NCI-H2171 treated with DMSO at 0.1 percent for 48 hours (cell line): Measurements from ENCODE around the gene ODC1.
"Not testable (repeated sequence)": the region's sequence is repeated elsewhere in the genome, so short reads cannot be mapped to it uniquely, and the experiment has no call there.

Experiments
- DNase-seq: peaks from one replicate; lab custom pipeline; 2025; lab: John Stamatoyannopoulos, UW

The ODC1 gene

DNA sequence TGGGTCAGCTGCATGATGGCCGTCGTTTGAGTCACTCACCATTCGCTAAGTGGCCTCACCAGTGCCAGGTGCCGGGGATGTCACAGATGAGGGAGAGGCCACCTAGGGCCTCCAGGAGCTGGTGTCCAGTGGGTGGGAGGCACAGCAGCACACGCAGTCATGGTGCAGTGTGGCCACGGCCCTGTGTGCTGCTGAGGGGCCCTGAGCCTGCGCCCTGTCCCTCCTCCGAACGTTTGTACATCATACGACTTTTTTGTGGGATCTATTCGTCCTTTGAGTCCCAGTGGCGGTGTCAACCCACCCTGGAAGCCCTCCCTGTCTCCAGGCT, 30.1 kb upstream of the ODC1 start:
- no peak for DNase-seq

DNA sequence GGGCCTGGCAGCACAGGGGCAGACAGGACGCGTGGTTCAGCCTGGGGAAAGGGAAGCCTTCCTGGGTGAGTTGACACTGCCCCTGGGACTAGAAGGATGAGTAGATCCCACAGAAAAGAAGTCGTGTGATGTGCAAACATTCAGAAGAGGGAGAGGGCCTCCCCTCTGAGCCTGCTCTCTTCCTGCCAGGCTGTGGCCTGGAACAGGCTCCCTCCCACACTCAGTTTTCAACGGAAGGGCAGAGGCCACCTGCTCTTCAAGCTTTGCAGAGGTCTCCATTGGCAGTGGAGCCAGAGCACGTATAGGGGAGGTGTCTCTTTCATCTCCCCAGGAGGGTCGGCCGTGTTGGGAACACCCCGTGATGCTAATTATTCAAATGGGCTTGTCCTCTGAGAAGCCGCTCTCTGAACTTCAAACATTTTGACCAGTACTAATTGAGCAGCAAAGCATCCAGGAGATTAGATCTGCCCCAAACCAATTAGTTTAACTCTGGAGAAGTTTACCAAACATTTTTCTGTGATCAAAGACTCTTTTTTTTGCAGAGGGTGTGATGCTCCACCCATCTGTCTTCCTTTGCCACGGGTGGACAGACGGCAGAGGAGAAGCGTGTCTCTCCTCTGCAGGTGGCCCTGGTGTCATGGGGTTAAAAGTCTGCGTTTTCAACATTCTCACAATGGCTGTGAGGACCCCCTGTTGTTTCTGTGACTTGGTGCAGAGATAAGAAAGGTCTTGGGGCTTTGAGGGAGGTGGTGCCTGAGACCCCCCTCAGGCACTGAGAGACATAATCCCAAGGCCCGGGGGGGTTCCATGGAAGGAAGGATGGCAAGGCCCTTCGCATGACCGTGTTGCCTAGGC, 29.5 kb upstream of the ODC1 start:
- DNase-seq: no peak

DNA sequence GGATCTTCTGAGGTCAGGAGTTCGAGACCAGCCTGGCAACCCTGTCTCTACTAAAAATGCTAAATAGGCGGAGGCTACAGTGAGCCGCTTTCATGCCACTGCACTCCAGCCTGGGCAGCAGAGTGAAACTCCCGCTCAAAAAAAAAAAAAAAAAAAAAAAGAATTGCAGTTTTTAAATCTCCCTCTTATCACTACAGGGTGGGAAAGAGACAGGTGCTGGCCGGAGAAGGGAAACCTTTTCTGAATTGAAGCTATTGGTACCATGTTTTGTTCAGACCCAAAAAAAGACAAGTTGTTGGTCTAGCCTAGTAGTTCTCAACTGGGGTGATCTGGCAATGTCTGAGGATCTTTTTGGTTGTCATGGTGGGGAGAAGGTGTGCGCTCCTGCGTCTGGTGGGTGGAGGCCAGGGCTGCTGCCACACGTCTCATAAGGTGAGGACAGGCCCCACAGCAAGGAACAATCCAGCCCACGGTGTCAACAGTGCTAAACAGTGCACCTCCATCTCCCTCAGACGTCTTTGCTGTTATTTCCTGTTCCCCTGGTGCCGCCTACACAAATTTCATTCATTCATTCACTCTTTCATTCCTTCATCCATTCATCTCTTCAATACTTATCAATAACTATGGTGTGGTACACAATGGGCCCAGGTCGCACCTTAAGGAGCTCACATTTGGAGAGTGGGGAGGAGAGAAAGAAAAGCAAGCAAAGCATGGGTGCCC, 28.8 kb upstream of the ODC1 start:
- no peak for DNase-seq

DNA sequence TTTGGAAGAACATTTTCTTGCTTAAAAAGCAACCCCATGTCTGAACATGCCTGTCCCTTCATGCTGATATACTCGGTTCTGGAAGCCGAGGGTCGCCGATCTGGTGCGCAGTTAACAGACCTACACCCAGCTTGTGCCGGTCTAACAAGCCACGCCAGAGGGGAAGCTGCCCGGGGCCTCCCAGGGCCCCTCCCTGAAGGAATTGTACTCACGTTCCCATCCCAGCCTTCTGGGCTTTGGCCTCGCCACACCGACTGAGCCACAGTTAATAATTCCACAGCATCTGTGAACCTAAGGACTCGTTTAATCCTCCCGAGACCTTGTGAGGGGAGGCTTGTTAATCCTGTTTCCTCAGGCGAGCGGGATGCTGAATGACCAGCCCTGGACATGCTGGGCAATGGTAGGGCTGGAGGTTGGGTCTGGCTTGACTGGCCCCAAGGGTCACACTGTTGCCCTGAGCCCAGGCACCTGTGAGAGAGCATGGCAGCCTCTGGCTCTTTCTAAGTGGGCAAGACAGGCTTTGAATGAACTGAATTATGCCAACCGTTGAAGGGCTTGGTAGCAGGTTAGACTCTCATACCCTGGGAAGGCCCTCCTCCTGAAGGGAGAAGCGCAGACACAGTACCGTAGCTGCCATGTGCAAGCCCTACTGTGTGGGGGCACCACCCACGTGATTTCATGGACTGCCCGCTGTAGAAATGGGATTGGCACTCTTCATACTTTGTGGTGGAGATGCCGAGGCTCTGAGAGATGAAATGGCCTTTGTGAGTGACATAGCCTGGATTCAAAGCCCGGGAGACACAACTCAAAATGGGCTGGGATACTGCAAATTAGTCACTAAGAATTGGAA, 27.9 kb upstream of the ODC1 start:
- no peak for DNase-seq

DNA sequence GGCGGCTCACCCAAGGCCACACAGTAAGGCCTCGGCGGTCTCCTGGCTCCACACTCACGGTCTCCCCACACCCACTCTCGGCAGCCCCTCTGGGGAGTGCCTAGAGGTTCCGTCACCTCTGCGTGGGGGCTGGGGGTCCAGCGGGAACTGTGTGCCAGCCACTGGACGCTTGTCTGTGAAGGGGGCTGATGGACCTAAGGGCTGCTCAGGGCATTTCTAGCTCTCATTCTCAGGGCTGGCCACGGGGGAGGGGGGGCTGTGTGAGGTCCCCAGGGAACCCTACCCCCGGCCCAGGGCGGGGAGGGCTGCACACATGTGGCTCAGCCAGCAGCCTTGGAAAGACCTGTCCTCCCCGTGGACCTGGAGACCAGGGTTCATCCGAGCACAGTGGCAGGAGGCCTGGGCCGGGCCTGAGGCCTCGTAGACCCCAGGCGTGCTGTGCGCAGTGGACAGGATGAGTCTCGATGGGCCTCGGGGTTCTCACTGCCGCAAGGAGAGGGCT, 27.1 kb upstream of the ODC1 start:
- DNase-seq: no peak

DNA sequence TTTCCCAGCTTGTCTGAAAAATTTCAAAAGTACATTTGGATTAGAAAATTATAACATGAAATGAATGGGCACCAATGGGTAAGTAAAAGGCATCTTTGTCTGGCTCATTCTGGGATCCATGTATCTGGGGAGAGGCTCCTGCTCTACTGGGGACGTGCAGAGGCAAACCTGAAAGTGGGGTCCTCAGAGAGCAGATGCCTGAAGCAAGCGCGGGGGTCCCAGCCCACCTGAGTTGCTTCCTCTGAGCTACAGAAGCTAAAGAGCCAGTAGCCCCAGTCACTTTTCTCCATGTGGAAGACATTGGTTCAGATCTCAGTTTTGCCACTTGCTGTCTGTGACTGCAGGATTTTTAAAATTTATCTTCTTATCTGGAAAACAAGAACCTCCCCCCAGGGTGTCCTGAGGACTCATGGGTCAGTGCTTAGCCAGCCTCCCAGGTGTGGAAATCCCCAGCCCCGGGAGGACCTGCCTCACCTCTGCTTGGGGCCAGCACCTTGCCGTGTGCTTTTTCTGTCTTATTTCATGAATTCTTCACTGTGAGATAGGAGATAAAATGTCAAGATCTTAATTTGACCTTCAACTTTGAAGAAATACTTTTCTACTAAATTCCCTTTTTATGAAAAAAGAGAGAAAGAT, 25.1 kb upstream of the ODC1 start:
- no peak for DNase-seq

DNA sequence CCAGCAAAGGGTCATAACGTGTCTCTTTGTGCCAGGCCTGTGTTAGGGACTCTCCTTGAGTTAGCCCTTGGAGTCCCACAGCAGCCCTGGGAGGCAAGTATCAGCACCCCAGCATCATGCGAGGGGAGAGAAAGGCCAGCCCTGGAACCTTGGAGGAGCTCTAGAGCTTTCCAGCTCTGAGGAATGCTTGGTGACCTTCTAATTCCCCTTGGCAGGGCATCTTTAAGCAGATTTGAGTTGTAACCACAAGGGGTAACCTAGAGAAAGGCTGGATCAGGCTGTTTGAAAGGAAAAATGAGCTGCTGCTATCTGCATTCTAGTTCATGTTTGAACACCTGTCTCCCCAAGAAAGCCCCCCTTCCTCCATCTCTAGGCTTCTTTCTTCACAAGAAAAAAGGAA, 23.8 kb upstream of the ODC1 start:
- peak; percentile 66 for DNase-seq

DNA sequence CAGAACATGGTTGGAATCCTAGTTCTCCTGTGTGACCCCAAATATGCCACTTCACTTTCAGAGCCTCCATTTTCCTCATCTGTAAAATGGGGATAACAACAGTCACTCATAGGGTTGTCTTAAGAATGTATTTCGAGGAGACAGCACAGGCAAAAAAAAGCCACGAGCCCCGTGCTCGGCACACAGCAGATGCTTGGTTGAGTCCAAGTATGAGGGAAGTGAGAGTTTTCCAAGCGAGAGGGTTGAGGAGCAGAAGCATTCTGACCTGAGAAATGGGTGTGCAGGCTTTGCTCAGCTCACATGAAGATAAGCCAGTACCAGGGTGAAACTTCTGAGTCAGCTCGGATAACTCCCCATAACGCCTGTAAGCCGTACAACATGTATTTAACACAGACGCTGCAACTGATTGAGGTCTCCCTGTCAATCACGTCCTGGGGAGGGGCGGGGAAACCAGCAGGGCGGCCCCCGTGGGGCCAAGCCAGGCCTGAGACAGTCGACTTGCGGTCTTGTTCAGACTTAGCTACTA, 23.0 kb upstream of the ODC1 start:
- DNase-seq: no peak

DNA sequence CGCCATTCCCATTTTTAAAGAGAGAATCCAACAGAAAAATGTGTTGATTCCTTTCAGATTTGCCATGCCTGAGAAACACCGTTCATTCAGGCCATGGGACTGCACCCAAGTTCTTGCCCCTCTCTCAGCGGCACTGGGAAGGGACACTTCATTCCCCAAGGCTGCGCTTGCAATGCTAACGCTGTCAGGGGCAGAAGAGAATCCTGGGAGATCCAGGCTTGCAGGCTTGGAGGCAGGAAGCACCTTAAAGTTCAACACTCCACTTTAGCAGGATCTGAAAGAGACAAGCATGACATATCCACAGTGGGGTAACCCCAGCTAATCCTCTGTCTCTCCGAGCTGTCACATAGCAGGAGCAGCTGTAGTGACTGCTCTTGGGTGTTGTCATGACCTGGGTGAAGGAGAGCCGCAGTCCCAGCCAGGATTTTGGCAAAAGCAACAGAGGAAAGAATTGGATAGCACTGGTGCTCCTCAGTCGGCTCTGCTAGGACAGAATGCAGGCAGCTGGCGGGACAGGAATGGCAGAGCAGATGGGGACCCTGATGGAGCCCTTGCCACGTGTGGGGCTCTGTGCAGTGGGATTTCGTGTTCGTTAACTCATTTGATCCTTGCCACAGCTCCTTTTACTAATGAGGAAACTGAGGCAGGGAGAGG, 22.0 kb upstream of the ODC1 start:
- DNase-seq: peak; percentile 37

DNA sequence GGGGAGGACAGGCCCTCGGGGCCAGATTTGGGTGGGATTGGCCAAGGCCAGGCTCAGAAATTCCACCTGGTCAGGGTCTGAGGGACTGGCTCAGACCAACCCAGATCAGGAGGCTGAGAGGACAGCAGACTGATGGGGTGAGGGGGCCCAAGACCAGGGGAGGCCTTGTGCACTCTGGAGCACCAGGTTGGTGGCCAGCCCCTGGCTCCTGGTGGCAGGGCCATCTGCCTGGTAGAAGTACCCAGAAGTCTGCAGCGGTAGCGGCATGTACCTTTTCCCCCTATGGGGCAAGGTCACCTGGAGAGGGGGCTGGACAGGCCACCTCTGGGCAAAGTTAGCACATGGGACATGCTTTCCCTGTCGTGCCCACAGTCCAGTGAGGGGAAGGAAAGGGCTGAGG, 21.2 kb upstream of the ODC1 start:
- DNase-seq: no peak

DNA sequence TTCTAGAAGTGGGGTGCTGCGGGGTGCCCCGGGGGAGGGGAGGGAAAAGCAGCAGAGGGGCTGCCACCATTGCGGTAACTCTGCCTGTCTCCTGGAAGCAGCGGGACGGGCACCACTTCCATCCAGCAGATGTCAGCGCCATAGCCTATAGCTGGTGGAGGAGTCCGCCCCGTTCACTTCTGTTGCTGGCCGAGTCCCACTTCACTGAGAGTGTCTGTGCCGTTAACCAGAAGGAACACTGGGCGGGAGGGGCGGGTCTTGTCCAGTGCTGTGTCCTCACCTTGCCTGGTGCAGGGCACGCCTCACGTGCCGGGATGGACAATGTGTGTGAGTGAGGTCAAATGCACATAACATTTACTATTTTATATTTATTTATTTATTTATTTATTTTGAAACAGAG, 19.3 kb upstream of the ODC1 start:
- DNase-seq: no peak

DNA sequence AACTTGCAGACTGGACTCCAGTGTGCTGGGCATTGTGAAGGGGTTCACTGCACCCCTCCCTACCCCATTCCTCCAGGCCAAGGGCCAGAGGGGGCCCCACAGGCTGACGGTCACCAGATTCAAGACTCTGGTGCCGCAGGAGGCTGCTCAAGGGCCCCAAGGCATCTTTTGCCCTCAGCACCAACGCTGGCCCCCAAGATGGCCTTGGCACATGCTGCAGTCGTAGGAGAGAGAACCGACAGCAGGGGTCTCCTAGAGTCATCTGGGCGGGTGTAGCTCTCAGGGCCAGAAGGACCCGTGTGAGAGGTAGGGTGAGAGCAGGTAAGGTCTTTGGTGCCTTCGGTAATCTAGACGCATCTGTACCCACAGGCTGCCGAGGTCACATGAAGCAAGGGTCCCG, 18.7 kb upstream of the ODC1 start:
- DNase-seq: no peak

DNA sequence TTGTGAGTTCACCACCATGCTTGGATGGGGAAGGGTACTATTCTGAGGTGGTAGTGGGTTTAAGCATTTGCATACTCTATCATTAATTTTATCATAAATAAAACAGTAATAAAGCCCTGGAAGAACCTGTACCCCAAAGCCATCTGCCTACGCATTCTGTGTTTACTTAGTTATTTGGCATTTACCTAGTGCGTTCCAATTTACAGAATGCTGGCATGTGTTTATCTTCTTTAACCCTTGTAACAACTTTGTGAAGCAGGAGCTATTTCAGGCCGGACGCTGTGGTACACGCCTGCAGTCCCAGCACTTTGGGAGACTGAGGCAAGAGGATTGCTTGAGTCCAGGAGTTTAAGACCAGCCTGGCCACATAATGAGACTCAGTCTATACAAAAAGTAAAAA, 17.8 kb upstream of the ODC1 start:
- DNase-seq: peak; percentile 74

DNA sequence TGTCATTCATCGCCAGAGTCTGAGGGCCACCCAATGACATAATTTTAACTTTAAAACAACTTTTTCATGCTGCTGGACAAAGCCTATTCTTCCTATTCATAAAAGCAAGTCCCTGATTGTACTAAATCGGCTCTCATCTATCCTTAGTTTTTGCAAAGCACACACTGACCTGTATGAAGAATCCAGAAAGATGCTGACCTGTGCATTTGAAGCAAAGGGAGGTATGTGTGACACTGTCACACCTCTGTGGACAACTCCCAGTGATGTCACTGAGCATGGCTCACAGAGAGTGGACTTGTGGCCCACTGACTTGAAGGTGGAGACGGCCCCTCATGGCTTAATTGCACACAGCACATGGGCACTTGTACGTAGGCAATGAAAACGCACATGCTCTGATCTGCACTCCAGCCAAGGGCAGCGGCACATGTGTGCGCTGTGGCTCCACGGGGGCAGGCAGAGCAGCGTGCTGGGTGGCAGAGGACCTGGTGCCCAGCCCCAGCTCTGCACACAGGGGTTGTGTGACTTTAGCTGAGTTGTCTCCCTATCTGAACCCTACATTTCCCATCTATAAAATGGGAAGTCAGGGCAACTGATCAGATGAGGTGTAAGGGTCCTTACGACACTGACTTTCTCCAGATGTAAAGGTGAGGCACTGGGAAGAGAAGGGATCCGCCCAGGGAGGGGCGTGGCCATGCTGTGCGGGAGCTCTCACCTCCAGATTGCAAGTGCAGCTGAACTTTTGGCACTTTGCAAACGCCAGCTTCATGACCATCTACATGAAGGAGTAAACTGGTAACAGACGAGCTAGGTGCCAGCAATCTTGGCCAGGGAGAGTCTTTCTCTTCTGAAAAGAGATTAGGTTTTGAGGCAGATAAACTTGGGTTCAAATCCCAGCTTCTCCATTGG, 14.3 kb upstream of the ODC1 start:
- DNase-seq: no peak

DNA sequence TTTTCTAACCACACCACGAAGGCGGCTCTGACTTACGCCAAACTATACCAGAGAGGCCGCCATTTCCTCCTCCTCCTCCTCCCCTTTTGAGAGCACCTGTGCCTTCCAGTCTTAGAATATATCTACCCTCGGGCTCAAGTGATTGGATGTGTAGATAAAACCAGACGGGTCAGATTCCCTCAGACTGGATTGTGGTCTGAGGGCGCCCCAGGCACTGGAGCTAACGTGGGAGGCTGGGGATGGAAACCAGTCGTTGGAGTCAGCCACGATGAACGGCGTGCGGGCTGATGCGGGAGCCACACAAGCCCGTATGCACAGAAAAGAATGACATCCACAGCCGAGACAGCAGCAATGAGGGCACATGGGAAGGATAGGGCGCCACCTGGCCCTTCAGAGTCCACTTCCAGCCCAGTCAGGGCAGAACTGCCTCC, 12.3 kb upstream of the ODC1 start:
- no peak for DNase-seq

DNA sequence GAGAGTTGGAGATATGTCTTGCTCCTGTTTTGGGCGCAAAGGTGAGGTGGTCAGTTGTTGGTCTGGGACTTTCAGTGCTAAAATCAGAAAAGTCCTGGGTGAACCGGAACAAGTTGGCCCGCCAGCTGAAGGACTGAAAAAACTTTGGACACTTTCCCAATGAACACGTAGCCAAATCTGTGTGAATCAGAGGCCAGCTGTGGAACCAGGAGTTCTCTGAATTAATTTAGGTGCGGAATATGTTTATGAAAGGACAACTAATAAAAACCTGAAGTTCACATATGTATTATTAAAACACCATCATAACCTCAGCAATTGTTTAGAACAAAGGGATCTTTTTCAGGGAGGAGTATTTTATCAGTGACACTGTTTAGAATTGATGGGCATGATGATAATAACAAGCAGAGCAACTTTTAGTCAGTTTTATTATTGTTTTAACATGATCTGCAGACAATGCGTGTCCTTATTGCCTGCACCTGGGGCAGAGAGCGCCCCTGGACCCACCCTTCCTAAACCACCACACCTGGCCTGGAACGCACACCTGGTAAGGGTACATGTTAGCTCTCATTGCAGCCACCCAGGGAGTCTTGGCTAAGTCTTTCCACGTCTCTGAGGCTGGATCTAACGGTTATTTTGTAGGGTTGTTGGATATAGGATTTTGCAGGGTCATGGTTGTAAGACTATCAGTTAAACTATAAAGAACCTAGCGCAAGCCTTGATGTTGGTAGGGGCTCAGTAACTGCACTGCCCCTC, 9.9 kb upstream of the ODC1 start:
- no peak for DNase-seq

DNA sequence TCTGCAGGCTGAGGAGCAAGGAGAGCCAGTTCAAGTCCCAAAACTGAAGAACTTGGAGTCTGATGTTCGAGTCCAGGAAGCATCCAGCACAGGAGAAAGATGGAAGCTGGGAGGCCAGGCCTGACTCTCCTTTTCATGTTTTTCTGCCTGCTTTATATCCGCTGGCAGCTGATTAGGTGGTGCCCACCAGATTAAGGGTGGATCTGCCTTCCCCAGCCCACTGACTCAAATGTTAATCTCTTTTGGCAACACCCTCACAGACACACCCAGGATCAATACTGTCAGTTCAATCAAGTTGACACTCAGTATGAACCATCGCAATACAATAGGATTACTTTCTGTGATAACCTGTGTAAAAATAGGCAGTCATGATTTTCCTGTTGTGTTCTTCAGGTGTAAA, 9.1 kb upstream of the ODC1 start:
- not testable (repeated sequence) for DNase-seq

DNA sequence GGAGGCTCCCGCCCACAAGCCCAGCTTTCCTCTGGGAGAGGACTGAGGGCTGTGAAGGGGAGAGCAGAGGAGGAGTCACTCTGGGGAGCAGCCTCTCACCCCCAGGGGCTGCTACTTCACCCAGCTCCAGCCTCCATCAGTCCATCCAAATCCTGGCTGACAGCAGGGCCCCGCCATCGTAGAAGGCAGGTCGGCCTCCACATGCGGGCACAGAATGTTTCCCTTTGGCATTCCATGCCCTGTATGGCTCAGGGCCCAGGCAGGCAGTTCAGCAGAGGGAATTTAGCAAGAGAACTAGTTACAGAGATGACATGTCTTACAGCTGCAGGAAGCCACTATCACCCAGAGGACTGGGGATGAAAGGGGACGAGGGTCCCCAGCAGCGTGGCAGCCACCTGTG, 6.4 kb upstream of the ODC1 start:
- DNase-seq: no peak

DNA sequence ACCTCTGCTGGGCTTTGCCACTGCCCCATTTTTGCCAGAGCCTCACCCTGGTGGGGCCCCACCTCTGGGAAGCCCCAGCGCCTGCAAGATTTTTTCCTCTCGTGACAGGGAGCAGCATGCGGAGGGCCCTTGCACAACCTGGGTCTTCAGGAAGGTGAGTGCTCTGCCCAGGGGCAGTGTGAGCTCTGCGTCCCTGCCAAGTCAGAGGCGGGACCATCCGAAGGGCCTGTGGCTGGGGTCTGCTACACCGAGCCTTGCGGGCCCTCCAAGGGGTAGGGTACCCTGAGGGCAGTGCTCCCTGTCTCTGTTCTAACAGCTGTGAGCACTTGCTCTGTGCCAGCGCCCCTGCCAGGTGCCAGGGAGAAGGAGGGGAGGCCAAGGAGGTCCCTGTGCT, 5.8 kb upstream of the ODC1 start:
- no peak for DNase-seq
